Esophagus muscularis mucosa (tissue), 4 donors: ENCODE measurements around the gene BCL11B. TPM values are rescaled to one million over a fixed set of nuclear protein-coding genes. Genes with fewer than 3 reads are reported as not detected.

Experiments used
- DNase-seq: peaks from one replicate; pipeline ENCODE4 v3.0.0-alpha.2; 2017; ENCODE audit errors: extremely low spot score
- H3K27ac ChIP-seq, 4 donors: fragments of 200-600 bp; sonication (generic); replicated peaks in 1 of 4; 1 replicate in 3 of 4; 2 replicates in 1 of 4; pipeline ENCODE4 v1.5.1; 2016 to 2019; ENCODE audit warnings: mild to moderate bottlenecking in 1 of 4
- H3K27me3 ChIP-seq, 4 donors: fragments of 200-600 bp; sonication (generic); one replicate each; pipeline versions ENCODE4 v1.5.1 to v1.6.0; 2016 to 2019
- H3K36me3 ChIP-seq, 4 donors: fragments of 200-600 bp; sonication (generic); one replicate each; pipeline ENCODE4 v1.5.1; 2016 to 2019
- H3K4me1 ChIP-seq, 4 donors: fragments of 200-600 bp; sonication (generic); one replicate each; pipeline ENCODE4 v1.5.1; 2016 to 2019
- H3K4me3 ChIP-seq, 4 donors: fragments of 200-600 bp; sonication (generic); 1 replicate in 2 of 4; 2 replicates in 2 of 4; pipeline ENCODE4 v1.5.1; 2016 to 2019; ENCODE audit warnings: mild to moderate bottlenecking in 4 of 4, moderate library complexity in 1 of 4
- H3K9me3 ChIP-seq, 4 donors: fragments of 200-600 bp; sonication (generic); 1 replicate in 3 of 4; 2 replicates in 1 of 4; pipeline ENCODE4 v1.5.1; 2016 to 2019
- EP300 ChIP-seq: sonication (generic); formaldehyde crosslinking; IDR thresholded peaks from one replicate; pipeline ENCODE4 v1.6.1; 2017; ENCODE audit warnings: antibody characterized with exemption
- POLR2A ChIP-seq: fragments of 450-650 bp; IDR thresholded peaks from one replicate; pipeline ENCODE4 v1.6.1; 2017; ENCODE audit warnings: antibody characterized with exemption, moderate library complexity, mild to moderate bottlenecking, low read depth
- POLR2AphosphoS5 ChIP-seq, 2 donors: sonication (generic); formaldehyde crosslinking; IDR thresholded peaks; one replicate each; pipeline ENCODE4 v1.6.1; 2017; ENCODE audit warnings: antibody characterized with exemption in 2 of 2
- WGBS: methylation state at CpG from one replicate; pipeline ENCODE4 v1.1.5; 2018; 5-methylcytosine and 5-hydroxymethylcytosine counted together
- intact Hi-C: fragments of 100-400 bp; cut with DNase I; formaldehyde crosslinking; loops from one replicate; pipeline ENCODE4 v1.15.1; 2023
- total RNA-seq, 4 donors: library from RNA; depleted of rRNA; stranded (reverse); fragments of >200 nt; gene quantifications; one replicate each; pipeline versions ENCODE4 v1.1.0 to v1.2.1, GENCODE V29; 2016
- TF ChIP-seq, protein P1 (sequence below), 3 experiments: fragments of 200-600 bp in 2 of 3; fragments of 450-650 bp in 1 of 3; sonication (generic) in 2 of 3; IDR thresholded peaks; one replicate each; pipeline ENCODE4 v1.5.1; 2017 to 2019; ENCODE audit warnings: antibody characterized with exemption in 3 of 3, mild to moderate bottlenecking in 2 of 3, moderate library complexity in 1 of 3

Gene BCL11B
- total RNA-seq, 4 donors from 2014 or later: 0.34 to 0.65 (median 0.46) TPM

DNA sequence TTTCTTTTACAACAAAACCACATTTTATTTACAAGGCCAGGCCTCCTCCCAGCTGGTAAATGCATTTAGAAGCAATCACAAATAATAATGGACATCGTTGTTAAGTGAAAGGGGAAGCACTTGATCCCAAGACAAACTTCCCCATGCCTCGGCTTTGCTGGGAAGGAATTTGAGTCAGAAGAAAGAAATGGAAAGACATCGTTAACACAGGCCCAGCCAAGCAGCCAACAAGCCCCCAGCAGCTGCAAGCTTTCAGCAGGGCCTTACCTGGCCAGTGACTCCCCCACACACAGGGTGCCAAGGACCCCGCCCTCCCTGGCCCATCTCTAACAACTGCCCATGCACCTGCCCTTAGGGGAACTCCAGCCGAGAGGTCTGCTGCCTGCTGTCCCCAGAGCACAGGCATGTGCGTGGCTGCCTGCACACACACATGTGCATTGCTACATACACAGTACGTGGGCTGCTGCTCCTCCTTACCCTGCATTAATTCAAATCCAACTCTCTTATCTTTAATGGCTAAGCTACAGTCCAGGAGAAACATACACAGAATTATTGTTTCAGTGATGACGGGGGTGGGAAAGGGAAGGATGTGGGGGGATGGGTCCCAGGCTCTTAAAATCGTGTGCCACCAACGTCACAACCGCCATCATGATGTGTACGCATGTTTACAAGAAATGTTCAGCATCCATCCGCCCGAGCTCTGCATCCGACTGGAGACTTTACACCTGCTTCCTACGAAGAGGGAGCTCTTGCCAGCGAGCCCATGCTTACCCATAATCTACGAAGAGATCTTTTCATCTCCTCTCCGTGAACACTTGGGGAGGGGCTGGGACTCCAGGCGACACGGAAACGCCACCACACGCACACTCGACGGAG, 9.8 kb downstream of the BCL11B start:
- no peak overlapping the region for H3K27ac ChIP-seq
- H3K4me1 ChIP-seq: peaks cover 0 to 7% (median 2%) of the 10 kb centered on the region in 4 donors
- no peak for DNase-seq
- WGBS: 44% methylated on average over 25 of the region's 25 CpGs
- peaks cover 0 to 82% (median 8%) of the 10 kb centered on the region in 4 donors for H3K27me3 ChIP-seq
- TF ChIP-seq EP300: no peak
- no peaks in the 10 kb centered on the region for H3K36me3 ChIP-seq
- no peaks in the 10 kb centered on the region for H3K9me3 ChIP-seq
- intact Hi-C loops: no loop called here
- no peak overlapping the region for H3K4me3 ChIP-seq

DNA sequence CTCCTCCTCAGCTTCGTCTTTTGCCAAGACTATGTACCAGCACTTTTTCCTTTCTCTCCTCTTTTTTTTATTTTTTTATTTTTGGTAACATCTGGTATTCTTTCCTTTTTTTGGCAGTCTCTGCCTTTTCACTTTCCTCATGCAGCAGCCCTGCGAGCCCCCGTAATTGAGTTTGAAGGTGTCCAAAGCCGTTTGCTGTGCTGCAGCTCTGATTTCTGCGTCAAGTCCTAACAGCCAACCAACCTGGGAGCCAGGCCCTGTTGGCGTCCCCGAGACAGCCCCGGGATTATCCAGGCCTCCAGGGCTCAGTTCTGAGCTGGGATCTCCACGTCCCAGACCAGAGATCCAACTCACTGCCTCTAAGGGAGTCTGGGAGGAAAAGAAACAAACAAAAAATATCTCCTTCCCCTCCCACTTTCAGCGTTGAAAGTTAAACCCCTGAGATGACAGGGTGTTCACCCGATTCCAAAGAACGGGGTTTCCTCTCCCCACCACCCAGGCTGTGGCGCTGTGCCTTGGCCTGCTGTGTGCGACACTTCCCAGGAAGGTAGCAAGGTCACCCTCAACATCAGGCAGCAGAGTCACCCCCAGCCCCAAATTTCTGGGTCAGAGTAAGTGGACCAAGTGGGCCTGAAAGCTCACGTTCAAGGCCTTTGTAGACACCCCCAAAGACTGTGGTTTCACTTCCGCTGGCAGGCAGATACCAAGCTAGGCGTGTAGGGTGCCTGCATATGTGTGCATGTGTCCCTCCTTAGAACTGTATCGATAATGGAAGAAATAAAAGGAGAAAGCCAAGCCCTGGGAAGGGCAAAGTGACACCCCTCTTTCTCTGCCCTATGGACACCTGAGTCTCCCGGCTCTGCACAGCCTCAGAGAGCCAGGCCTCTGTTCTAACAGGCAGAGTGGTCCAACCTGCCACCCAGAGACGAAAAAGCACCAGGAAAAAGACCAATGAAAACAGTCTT, 11.1 kb downstream of the BCL11B start:
- intact Hi-C loops: no loop called here
- Histone ChIP-seq H3K4me1 (no peaks in the 10 kb centered on the region), H3K36me3 (no peaks in the 10 kb centered on the region), H3K27me3 (peaks cover 0 to 82% (median 6%) of the 10 kb centered on the region in 4 donors), H3K27ac (no peak overlapping the region), H3K9me3 (no peaks in the 10 kb centered on the region), H3K4me3 (no peak overlapping the region)
- DNase-seq: no peak
- TF ChIP-seq EP300 (no peak), POLR2A (no peak), POLR2AphosphoS5 (IDR thresholded peaks at IDR 0.05) (no peak)
- TF ChIP-seq, protein P1, sequence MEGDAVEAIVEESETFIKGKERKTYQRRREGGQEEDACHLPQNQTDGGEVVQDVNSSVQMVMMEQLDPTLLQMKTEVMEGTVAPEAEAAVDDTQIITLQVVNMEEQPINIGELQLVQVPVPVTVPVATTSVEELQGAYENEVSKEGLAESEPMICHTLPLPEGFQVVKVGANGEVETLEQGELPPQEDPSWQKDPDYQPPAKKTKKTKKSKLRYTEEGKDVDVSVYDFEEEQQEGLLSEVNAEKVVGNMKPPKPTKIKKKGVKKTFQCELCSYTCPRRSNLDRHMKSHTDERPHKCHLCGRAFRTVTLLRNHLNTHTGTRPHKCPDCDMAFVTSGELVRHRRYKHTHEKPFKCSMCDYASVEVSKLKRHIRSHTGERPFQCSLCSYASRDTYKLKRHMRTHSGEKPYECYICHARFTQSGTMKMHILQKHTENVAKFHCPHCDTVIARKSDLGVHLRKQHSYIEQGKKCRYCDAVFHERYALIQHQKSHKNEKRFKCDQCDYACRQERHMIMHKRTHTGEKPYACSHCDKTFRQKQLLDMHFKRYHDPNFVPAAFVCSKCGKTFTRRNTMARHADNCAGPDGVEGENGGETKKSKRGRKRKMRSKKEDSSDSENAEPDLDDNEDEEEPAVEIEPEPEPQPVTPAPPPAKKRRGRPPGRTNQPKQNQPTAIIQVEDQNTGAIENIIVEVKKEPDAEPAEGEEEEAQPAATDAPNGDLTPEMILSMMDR (IDR thresholded peaks at IDR 0.05): no peak
- 68% methylated on average over 18 of the region's 20 CpGs for WGBS

DNA sequence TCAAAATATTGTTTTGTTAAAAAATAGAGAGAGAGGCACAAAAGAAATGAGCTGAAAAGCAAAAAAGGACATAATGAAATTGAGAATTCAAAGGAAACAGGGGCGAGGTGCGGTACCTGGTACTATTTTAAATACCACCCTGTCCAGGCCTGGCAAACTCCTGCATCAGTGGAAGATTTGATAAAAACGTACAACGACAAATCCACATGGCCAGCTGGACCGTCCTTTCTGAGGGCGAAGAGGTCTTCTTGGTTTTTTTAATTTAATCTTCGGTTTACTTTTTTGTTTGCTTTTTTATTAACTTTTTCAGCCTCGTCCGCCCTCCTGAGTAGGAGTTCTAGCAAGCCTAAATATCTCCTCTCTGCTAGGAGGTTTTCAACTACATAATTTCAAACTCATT, 11.9 kb downstream of the BCL11B start:
- no peak overlapping the region for H3K27ac ChIP-seq
- peaks cover 0 to 83% (median 6%) of the 10 kb centered on the region in 4 donors for H3K27me3 ChIP-seq
- no peaks in the 10 kb centered on the region for H3K36me3 ChIP-seq
- WGBS: 86% methylated on average over 9 of the region's 9 CpGs
- H3K9me3 ChIP-seq: no peaks in the 10 kb centered on the region
- no peak overlapping the region for H3K4me3 ChIP-seq
- no peak for DNase-seq
- H3K4me1 ChIP-seq: no peaks in the 10 kb centered on the region
- TF ChIP-seq, protein P1 (IDR thresholded peaks at IDR 0.05): no peak
- TF ChIP-seq POLR2A: no peak
- TF ChIP-seq POLR2AphosphoS5 (IDR thresholded peaks at IDR 0.05): no peak
- TF ChIP-seq EP300: no peak
- intact Hi-C loops: no loop called here

DNA sequence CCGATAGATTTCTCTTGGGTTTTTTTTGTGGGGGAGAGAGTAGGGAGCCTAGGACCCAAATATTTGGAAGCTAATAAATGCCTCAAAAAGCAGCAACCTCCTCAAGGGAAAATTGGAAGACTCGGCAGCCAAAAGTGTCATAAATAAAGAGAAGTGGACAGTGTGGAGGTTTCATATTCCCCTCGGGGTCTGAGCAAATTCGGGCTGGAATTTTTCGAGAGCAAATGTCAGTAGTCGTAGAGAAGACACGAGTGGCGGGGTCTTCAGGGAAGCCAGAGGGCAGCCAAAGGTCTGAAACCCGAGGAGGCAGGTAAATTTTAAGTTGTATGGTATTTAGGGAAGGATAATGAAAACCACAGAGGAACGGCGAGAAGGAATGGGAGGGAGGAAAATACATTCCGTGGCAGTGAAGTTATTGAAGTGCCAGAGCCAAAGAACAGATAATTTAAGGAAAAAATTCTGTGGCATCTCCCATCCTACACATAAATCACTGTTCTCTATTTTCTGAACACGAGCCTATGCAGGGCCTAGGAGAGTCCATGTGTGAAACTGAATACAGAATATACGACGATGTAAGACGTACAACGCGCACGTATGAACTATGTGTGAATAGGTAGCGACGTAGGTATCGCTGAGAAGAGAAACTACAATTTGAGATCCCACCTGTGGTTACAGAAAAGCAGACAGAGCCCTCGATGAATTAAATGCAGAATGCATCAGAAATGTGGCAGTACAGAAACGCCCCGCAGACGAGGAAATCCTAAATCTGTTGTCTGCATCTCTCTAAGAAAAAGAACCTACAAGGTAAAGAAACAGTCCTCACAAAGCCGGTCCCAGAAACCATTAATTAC, 12.9 kb downstream of the BCL11B start:
- no peaks in the 10 kb centered on the region for H3K4me1 ChIP-seq
- TF ChIP-seq POLR2AphosphoS5 (IDR thresholded peaks at IDR 0.05): no peak
- no peak for TF ChIP-seq EP300
- no peak for TF ChIP-seq POLR2A
- TF ChIP-seq, protein P1 (IDR thresholded peaks at IDR 0.05): no peak
- no peak overlapping the region for H3K4me3 ChIP-seq
- H3K27ac ChIP-seq: no peak overlapping the region
- no peak for DNase-seq
- peaks cover 0 to 82% (median 6%) of the 10 kb centered on the region in 4 donors for H3K27me3 ChIP-seq
- H3K9me3 ChIP-seq: no peaks in the 10 kb centered on the region
- no peaks in the 10 kb centered on the region for H3K36me3 ChIP-seq
- WGBS: 69% methylated on average over 27 of the region's 27 CpGs
- intact Hi-C loops: no loop called here
